GM23248 (cell line): Measurements from ENCODE around the gene CD7. TPM values are rescaled to one million over a fixed set of nuclear protein-coding genes. Genes with fewer than 3 reads are reported as not detected.

Source experiments
- DNase-seq: peaks from one replicate; pipeline ENCODE4 v3.0.0-alpha.2; 2015
- H2AFZ ChIP-seq: fragments of 200-600 bp; sonication (generic); 2 replicates; pipeline ENCODE4 v1.6.1; 2016; ENCODE audit warnings: antibody characterized with exemption
- H3F3A ChIP-seq: fragments of 200-600 bp; sonication (generic); 2 replicates; pipeline ENCODE4 v1.6.1; 2016; ENCODE audit warnings: mild to moderate bottlenecking, antibody characterized with exemption, mixed run types; ENCODE audit not compliant: insufficient read depth
- H3K27ac ChIP-seq: fragments of 200-600 bp; sonication (generic); 2 replicates; pipeline ENCODE4 v1.5.1; 2016; ENCODE audit warnings: mild to moderate bottlenecking
- H3K27me3 ChIP-seq: fragments of 200-600 bp; sonication (generic); replicated peaks from 2 replicates; pipeline ENCODE4 v1.6.1; 2016; ENCODE audit warnings: mild to moderate bottlenecking; ENCODE audit not compliant: insufficient read depth
- H3K36me3 ChIP-seq: fragments of 200-600 bp; sonication (generic); 2 replicates; pipeline ENCODE4 v1.6.1; 2016; ENCODE audit warnings: low read depth, mild to moderate bottlenecking
- H3K4me1 ChIP-seq: fragments of 200-600 bp; sonication (generic); 2 replicates; pipeline ENCODE4 v1.6.1; 2016; ENCODE audit warnings: mild to moderate bottlenecking; ENCODE audit not compliant: insufficient read depth
- H3K4me2 ChIP-seq: fragments of 200-600 bp; sonication (generic); one replicate; pipeline ENCODE4 v1.6.1; 2016; ENCODE audit warnings: mild to moderate bottlenecking; ENCODE audit not compliant: unreplicated experiment
- H3K4me3 ChIP-seq: fragments of 200-600 bp; sonication (generic); 2 replicates; pipeline ENCODE4 v1.5.1; 2016; ENCODE audit warnings: mild to moderate bottlenecking
- H3K79me2 ChIP-seq: fragments of 200-600 bp; sonication (generic); 2 replicates; pipeline ENCODE4 v1.6.1; 2016; ENCODE audit warnings: mild to moderate bottlenecking; ENCODE audit not compliant: insufficient read depth
- H3K9ac ChIP-seq: fragments of 200-600 bp; sonication (generic); 2 replicates; pipeline ENCODE4 v1.6.1; 2016; ENCODE audit warnings: mild to moderate bottlenecking
- H3K9me2 ChIP-seq: fragments of 200-600 bp; sonication (generic); 2 replicates; pipeline ENCODE4 v1.6.1; 2016; ENCODE audit warnings: mixed run types, mild to moderate bottlenecking, moderate library complexity; ENCODE audit not compliant: insufficient read depth
- H3K9me3 ChIP-seq: fragments of 200-600 bp; sonication (generic); one replicate; pipeline ENCODE4 v1.6.1; 2017; ENCODE audit warnings: low read depth
- H4K20me1 ChIP-seq: fragments of 200-600 bp; sonication (generic); 2 replicates; pipeline ENCODE4 v1.6.0; 2016; ENCODE audit not compliant: insufficient read depth
- EZH2 ChIP-seq: fragments of 200-600 bp; sonication (generic); IDR thresholded peaks from 2 replicates; pipeline ENCODE4 v1.6.1; 2018; ENCODE audit warnings: antibody characterized with exemption, mild to moderate bottlenecking; ENCODE audit not compliant: insufficient read depth, poor library complexity, severe bottlenecking
- EZH2phosphoT487 ChIP-seq: fragments of 200-600 bp; sonication (generic); IDR thresholded peaks from 2 replicates; pipeline ENCODE4 v1.6.1; 2018; ENCODE audit warnings: antibody characterized with exemption, moderate library complexity, mild to moderate bottlenecking, low read depth; ENCODE audit not compliant: insufficient read depth
- WGBS, 2 experiments: methylation state at CpG; one replicate each; pipeline ENCODE4 v1.1.6; 2015 to 2017; ENCODE audit warnings: low lambda C conversion rate in 2 of 2, low coverage in 1 of 2; ENCODE audit errors: missing lambda C conversion rate in 2 of 2; 5-methylcytosine and 5-hydroxymethylcytosine counted together
- in situ Hi-C: fragments of 300-500 bp; cut with MboI; formaldehyde crosslinking; loops from 2 replicates; pipeline ENCODE4 v1.15.0; 2020
- polyA plus RNA-seq: library from polyadenylated mRNA; unstranded; fragments of >200 nt; fragmentation: Nextera tagmentation; extraction: Ambion mirVana; gene quantifications from 2 replicates; pipeline ENCODE4 v1.2.1, GENCODE V29; 2016
- total RNA-seq: library from RNA; depleted of rRNA; stranded (reverse); fragments of >200 nt; shearing (Covaris generic); gene quantifications from 2 replicates; pipeline ENCODE4 v1.2.3, GENCODE V29; 2014

Gene CD7
- total and polyA plus RNA-seq, 2 experiments from 2014 or later = 0.22 to 0.23 TPM

DNA sequence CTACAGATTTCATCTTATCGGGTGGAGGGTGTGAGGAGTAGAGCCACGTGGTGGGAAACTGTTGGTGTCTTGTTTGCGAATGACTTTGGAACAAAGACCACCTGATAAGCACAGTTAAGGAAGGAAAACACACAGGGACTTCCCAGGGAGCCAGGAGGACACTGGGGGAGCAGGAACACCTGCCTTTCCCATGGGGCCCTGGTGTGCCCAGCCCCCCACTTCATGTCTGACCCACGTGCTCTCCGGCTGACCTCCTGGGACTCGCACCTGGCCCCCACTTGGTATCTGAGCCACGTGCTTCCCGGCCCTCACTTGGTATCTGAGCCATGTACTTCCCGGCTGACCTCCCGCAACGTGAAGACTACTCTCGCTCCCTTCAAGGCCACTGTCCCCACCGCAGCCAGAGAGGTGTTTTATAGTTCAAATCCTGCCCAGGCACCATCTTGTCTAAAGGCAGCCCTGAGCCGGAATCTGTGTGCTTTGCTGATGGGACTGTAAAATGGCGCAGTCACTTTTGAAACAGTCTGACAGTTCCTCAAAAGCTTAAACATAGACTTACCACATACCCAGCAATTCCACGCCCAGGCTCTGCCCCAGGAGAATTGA lies 38.5 kb downstream of the CD7 start:
- Histone ChIP-seq H3K36me3 (no peaks in the 10 kb centered on the region), H3K4me2 (no peak overlapping the region), H3K79me2 (no peaks in the 10 kb centered on the region), H3K9me2 (no peaks in the 10 kb centered on the region), H3K9me3 (no peaks in the 10 kb centered on the region), H2AFZ (no peak overlapping the region), H4K20me1 (no peaks in the 10 kb centered on the region), H3K4me3 (no peak overlapping the region), H3K27me3 (no peaks in the 10 kb centered on the region), H3K4me1 (peaks cover 17% of the 10 kb centered on the region), H3K27ac (no peak overlapping the region), H3F3A (no peaks in the 10 kb centered on the region), H3K9ac (no peak overlapping the region)
- in situ Hi-C loops = no loop called here
- 85 to 88% methylated on average over 16 of the region's 16 CpGs for WGBS, 2 experiments
- TF ChIP-seq EZH2 (no peak), EZH2phosphoT487 (no peak)
- DNase-seq = no peak

DNA sequence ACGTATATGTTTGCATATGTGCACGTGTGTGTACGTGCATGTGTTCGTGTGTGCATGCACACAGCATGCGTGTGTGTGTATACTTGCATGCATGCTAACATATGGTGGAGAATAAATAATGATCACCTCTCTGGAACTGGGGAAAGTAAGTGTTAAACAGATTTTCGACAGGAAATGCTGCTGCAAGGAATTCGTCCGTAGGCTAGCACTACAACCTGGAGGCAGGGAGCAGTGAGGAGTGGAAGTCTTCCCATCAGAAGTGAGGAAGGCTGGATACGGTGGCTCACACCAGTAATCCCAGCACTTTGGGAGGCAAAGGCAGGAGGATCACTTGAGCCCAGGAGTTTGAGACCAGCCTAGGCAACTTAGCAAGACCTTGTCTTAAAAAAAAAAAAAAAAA lies 39.1 kb downstream of the CD7 start:
- WGBS, 2 experiments = 84 to 85% methylated on average over 9 of the region's 9 CpGs
- H3K79me2 ChIP-seq = no peaks in the 10 kb centered on the region
- no peak overlapping the region for H2AFZ ChIP-seq
- H3K9me2 ChIP-seq = no peaks in the 10 kb centered on the region
- DNase-seq = no peak
- no peaks in the 10 kb centered on the region for H3K27me3 ChIP-seq
- no peaks in the 10 kb centered on the region for H3F3A ChIP-seq
- no peak overlapping the region for H3K9ac ChIP-seq
- TF ChIP-seq EZH2 = no peak
- TF ChIP-seq EZH2phosphoT487 = no peak
- no peak overlapping the region for H3K4me3 ChIP-seq
- in situ Hi-C loops = no loop called here
- H3K27ac ChIP-seq = no peak overlapping the region
- no peaks in the 10 kb centered on the region for H3K36me3 ChIP-seq
- H3K4me2 ChIP-seq = no peak overlapping the region
- H3K4me1 ChIP-seq = peaks cover 12% of the 10 kb centered on the region
- H4K20me1 ChIP-seq = no peaks in the 10 kb centered on the region
- H3K9me3 ChIP-seq = no peaks in the 10 kb centered on the region

DNA sequence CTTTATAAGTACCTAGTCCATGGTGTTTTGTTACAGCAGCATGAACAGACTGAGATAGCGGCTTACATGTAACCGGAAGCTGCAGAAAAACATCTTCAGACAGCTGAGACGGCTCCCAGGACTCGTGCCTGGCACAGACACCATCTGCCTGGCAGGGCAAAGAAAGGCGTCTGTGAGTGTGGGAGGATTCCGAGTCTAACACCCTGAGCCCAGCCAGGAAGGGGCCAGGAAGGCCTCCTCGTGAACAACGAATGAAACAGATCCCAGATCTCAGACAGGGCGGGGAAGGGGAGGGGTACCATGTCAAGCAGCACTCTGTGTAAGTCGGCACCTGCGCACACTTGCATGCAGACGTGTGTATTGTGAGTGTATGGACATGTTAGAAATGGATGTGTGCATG lies 39.6 kb downstream of the CD7 start:
- Histone ChIP-seq H3K9ac (no peak overlapping the region), H3K36me3 (no peaks in the 10 kb centered on the region), H3K4me3 (no peak overlapping the region), H3K4me1 (peaks cover 9% of the 10 kb centered on the region), H3K27me3 (no peaks in the 10 kb centered on the region), H3K79me2 (peaks cover 3% of the 10 kb centered on the region; the same call in 1 of the 2 replicates), H3K4me2 (no peak overlapping the region), H2AFZ (no peak overlapping the region), H3K9me3 (no peaks in the 10 kb centered on the region), H3K27ac (no peak overlapping the region), H3K9me2 (no peaks in the 10 kb centered on the region), H3F3A (no peaks in the 10 kb centered on the region), H4K20me1 (no peaks in the 10 kb centered on the region)
- in situ Hi-C loops = no loop called here
- WGBS, 2 experiments = 66 to 70% methylated on average over 12 of the region's 12 CpGs
- DNase-seq = no peak
- no peak for TF ChIP-seq EZH2
- TF ChIP-seq EZH2phosphoT487 = no peak

DNA sequence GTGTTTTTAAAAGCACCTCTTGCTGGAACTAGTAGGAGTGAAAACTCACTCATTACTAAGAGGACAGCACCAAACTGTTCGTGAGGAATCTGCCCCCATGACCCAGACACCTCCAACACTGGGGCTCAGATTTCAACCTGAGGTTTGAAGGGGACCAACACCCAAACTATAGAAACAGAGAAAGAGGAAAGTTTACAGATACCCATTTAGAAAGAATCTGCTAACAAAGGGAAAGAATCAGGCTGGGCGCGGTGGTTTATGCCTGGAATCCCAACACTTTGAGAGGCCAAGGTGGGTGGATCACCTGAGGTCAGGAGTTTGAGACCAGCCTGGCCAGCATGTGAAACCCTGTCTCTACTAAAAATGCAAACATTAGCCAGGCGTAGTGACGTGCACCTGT lies 40.5 kb downstream of the CD7 start:
- in situ Hi-C loops = no loop called here
- DNase-seq = no peak
- Histone ChIP-seq H3K4me3 (no peak overlapping the region), H3K79me2 (peaks cover 11% of the 10 kb centered on the region), H2AFZ (no peak overlapping the region), H3K36me3 (peaks cover under 1% of the 10 kb centered on the region; the same call in 1 of the 2 replicates), H3K9me3 (no peaks in the 10 kb centered on the region), H4K20me1 (0 out of 2 replicates have a peak, but pooled peaks cover 1% of the 10 kb centered on the region), H3K9me2 (no peaks in the 10 kb centered on the region), H3F3A (no peaks in the 10 kb centered on the region), H3K27me3 (no peaks in the 10 kb centered on the region), H3K4me2 (no peak overlapping the region), H3K4me1 (peaks cover 3% of the 10 kb centered on the region), H3K9ac (no peak overlapping the region), H3K27ac (no peak overlapping the region)
- 89 to 90% methylated on average over 5 of the region's 5 CpGs for WGBS, 2 experiments
- no peak for TF ChIP-seq EZH2phosphoT487
- no peak for TF ChIP-seq EZH2
